ENCODE measurements around the gene ZNF654.
A peak's percentile ranks its signal among the peaks of the same experiment; 100 is the strongest.

ZNF654 gene

GRCh38 chr3:88030210-88030609, 28.8 kb upstream of the ZNF654 start:
- Histone ChIP-seq H3K4me1 (ENCODE audit: low read length) (peaks cover 7% of the 10 kb centered on the region; the same call in 1 of the 2 replicates), H3K36me3 (replicated peaks; ENCODE audit: insufficient read depth, low read length) (no peaks in the 10 kb centered on the region), H3K4me2 (ENCODE audit: low read depth, low read length) (peak overlapping the region; percentile 64), H3F3A (ENCODE audit: insufficient read depth, low read length) (peaks cover 5% of the 10 kb centered on the region), H3K9ac (ENCODE audit: low read length) (no peak overlapping the region), H3K4me3 (ENCODE audit: low read length) (peak overlapping the region; percentile 37), H3K79me2 (ENCODE audit: low read length) (no peaks in the 10 kb centered on the region), H3K9me3 (replicated peaks; ENCODE audit: insufficient read depth, low read length) (no peaks in the 10 kb centered on the region), H2AFZ (ENCODE audit: low read length) (peak overlapping the region; percentile 47), H4K20me1 (ENCODE audit: insufficient read depth, low read length) (no peaks in the 10 kb centered on the region), H3K9me2 (replicated peaks; ENCODE audit: insufficient read depth, low read length) (no peaks in the 10 kb centered on the region), H3K27ac (ENCODE audit: low read length) (no peak overlapping the region), H3K27me3 (replicated peaks; ENCODE audit: insufficient read depth, low read length) (no peaks in the 10 kb centered on the region)
- DNase-seq = no peak
- TF ChIP-seq CTCF (IDR thresholded peaks at IDR 0.05; ENCODE audit: low read length) (no peak), EZH2phosphoT487 (IDR thresholded peaks at IDR 0.05; ENCODE audit: low read length) (no peak), EZH2 (optimal IDR thresholded peaks at IDR 0.05; ENCODE audit: low read depth, low read length) (no peak)

GRCh38 chr3:88031642-88032077, 27.4 kb upstream of the ZNF654 start:
- peak overlapping the region; percentile 77 for H2AFZ ChIP-seq (ENCODE audit: low read length)
- no peaks in the 10 kb centered on the region for H3K27me3 ChIP-seq (replicated peaks; ENCODE audit: insufficient read depth, low read length)
- H3K4me1 ChIP-seq (ENCODE audit: low read length) = peaks cover 7% of the 10 kb centered on the region; the same call in 1 of the 2 replicates
- no peaks in the 10 kb centered on the region for H3K9me2 ChIP-seq (replicated peaks; ENCODE audit: insufficient read depth, low read length)
- peak overlapping the region; percentile 3; the same call in 1 of the 2 replicates for H3K27ac ChIP-seq (ENCODE audit: low read length)
- peaks cover 5% of the 10 kb centered on the region for H3F3A ChIP-seq (ENCODE audit: insufficient read depth, low read length)
- peak overlapping the region; percentile 5; the same call in 1 of the 2 replicates for H3K9ac ChIP-seq (ENCODE audit: low read length)
- H3K4me2 ChIP-seq (ENCODE audit: low read depth, low read length) = peak overlapping the region; percentile 68
- peak overlapping the region; percentile 51 for H3K4me3 ChIP-seq (ENCODE audit: low read length)
- H4K20me1 ChIP-seq (ENCODE audit: insufficient read depth, low read length) = no peaks in the 10 kb centered on the region
- no peaks in the 10 kb centered on the region for H3K36me3 ChIP-seq (replicated peaks; ENCODE audit: insufficient read depth, low read length)
- DNase-seq = peak; percentile 80
- no peaks in the 10 kb centered on the region for H3K9me3 ChIP-seq (replicated peaks; ENCODE audit: insufficient read depth, low read length)
- TF ChIP-seq EZH2phosphoT487 (IDR thresholded peaks at IDR 0.05; ENCODE audit: low read length) = no peak
- TF ChIP-seq CTCF (IDR thresholded peaks at IDR 0.05; ENCODE audit: low read length) = no peak
- TF ChIP-seq EZH2 (optimal IDR thresholded peaks at IDR 0.05; ENCODE audit: low read depth, low read length) = no peak
- no peaks in the 10 kb centered on the region for H3K79me2 ChIP-seq (ENCODE audit: low read length)

GRCh38 chr3:88032245-88032644, 26.8 kb upstream of the ZNF654 start:
- no peaks in the 10 kb centered on the region for H3K9me3 ChIP-seq (replicated peaks; ENCODE audit: insufficient read depth, low read length)
- TF ChIP-seq EZH2phosphoT487 (IDR thresholded peaks at IDR 0.05; ENCODE audit: low read length) (no peak), EZH2 (optimal IDR thresholded peaks at IDR 0.05; ENCODE audit: low read depth, low read length) (no peak), CTCF (IDR thresholded peaks at IDR 0.05; ENCODE audit: low read length) (no peak)
- peak overlapping the region; percentile 68 for H3K4me2 ChIP-seq (ENCODE audit: low read depth, low read length)
- peak overlapping the region; percentile 51 for H3K4me3 ChIP-seq (ENCODE audit: low read length)
- peaks cover 7% of the 10 kb centered on the region; the same call in 1 of the 2 replicates for H3K4me1 ChIP-seq (ENCODE audit: low read length)
- peak overlapping the region; percentile 5; the same call in 1 of the 2 replicates for H3K9ac ChIP-seq (ENCODE audit: low read length)
- H2AFZ ChIP-seq (ENCODE audit: low read length) = peak overlapping the region; percentile 77
- no peaks in the 10 kb centered on the region for H3K27me3 ChIP-seq (replicated peaks; ENCODE audit: insufficient read depth, low read length)
- DNase-seq = no peak
- peaks cover 5% of the 10 kb centered on the region for H3F3A ChIP-seq (ENCODE audit: insufficient read depth, low read length)
- H3K36me3 ChIP-seq (replicated peaks; ENCODE audit: insufficient read depth, low read length) = no peaks in the 10 kb centered on the region
- H3K79me2 ChIP-seq (ENCODE audit: low read length) = no peaks in the 10 kb centered on the region
- peak overlapping the region; percentile 3; the same call in 1 of the 2 replicates for H3K27ac ChIP-seq (ENCODE audit: low read length)
- no peaks in the 10 kb centered on the region for H4K20me1 ChIP-seq (ENCODE audit: insufficient read depth, low read length)
- no peaks in the 10 kb centered on the region for H3K9me2 ChIP-seq (replicated peaks; ENCODE audit: insufficient read depth, low read length)

All from MM.1S (cell line).